SH-SY5Y (cell line): Measurements from ENCODE around the gene LRCH3.

ENCODE experiments used
- GATA2 ChIP-seq: IDR thresholded peaks from 2 replicates; pipeline ENCODE4 v1.6.1; 2011; ENCODE audit warnings: mild to moderate bottlenecking, low read depth, low read length
- GATA3 ChIP-seq: IDR thresholded peaks from 2 replicates; pipeline ENCODE4 v1.6.1; 2011; ENCODE audit warnings: low read depth, mild to moderate bottlenecking, low read length, moderate library complexity

LRCH3 gene

DNA sequence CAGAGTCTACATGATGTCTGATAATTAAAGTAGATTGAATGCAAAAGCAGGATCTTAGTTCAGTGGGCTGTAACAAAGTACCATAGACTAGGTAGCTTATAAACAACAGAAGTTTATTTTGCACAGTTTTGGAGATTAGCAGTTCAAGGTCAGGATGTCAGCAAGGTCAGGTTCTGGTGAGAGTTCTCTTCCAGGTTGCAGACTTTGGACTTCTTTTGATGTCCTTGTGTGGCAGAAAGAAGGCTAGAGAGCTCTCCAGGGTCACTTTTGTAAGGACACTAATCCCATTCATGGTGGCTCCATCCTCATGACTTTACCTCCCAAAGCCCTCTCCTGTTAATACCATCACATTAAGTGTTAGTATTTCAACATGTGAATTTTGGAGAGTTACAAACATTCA lies 29.3 kb upstream of the LRCH3 start:
- no peak for TF ChIP-seq GATA3

DNA sequence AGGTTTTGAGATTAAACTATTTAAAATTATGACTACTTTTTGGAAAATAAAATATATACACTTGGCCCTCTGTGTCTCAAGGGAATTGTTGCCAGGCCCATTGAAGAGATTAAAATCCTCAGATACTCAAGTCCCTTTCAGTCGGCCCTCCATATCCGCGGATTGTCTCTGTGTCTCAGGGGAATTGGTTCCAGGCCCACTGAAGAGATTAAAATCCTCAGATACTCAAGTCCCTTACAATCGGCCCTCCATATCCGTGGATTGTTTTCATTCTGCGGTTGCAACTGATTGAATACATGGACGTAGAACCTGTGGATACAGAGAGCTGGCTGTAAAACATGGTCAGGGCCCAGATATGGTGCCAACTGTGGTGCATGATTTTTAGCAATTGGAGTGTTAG lies 15.7 kb upstream of the LRCH3 start:
- TF ChIP-seq GATA2: no peak
- TF ChIP-seq GATA3: no peak

DNA sequence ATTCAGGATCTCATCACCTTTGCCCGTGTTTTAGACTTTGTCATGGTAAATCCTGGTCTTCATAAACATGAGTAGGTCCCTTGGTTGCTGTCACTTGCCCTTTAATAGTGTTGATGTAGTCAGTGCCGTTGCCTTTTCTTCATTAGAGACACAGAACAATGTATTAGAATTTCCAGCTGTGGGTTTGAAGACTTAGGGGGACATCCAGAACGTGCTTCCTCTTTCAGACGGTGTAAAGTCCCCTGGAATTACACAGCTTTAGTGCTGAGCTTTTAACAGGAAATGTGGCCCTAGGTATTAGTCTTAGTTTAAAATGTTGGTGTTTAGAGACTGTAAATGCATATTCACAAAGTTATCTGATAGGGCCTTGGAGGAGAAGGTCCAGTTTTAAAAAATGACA lies 8.8 kb upstream of the LRCH3 start:
- TF ChIP-seq GATA3 (no peak), GATA2 (no peak)

DNA sequence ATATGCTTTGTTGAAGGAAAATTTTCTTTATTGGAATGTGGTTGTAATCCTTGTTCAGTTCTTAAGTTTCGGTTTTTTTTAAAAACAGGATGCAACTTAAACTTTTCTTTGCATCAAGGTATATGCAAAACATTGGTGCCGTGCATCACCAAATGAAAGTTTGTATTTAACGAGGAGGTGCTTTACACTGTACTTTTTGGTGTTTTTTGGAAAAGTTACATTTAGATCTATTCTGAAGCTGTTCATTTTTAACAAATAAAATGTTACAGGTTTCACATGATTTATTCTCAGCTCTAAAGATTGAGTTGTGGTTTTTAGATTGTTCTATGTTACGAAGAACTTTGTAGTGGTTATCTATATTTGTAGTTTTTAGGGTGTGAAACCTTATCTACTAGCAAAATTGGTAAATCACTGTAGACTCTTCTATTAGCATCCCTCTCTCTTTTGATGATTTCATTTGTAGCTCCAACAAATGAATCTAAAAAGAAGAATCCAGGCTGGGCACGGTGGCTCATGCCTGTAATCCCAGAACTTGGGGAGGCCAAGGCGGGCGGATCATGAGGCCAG lies 7.0 kb upstream of the LRCH3 start:
- no peak for TF ChIP-seq GATA3
- no peak for TF ChIP-seq GATA2

DNA sequence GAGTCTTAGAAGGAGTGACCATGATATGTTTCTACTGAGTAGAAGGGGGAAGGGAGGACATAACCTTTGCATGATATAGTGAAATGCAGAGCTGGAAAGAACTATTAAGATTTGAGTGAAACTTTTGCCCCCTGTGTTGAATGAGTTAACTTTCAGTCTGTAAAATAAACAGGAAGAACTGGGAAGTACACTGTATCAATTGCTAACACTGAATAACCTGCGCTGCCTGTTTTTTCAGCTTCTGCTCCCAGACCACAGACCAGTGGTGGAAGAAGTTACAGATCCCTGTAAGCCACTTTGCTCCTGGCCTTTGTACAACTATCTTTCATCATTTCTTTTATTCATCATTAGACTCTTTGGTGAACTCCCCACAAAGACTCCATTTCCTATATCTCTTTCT lies 3.6 kb upstream of the LRCH3 start:
- no peak for TF ChIP-seq GATA2
- TF ChIP-seq GATA3: no peak

DNA sequence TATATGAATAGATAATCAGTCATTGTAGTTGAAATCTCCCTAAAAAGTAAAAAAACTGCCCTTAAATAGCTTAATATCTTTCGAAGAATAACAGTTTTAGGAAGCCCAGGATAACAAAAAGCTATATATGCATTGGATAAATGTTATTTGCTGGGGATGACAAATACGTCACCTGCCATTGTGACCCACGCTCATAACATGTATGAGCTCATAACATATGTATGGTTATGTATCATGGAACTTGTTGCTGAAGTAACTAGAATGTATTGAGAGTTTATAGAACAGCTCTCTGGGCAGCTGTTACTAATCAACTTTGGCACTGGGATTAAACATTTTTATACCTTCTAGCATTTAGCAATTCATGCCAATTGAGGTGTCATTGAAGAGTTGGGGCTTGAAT lies 1.7 kb upstream of the LRCH3 start:
- no peak for TF ChIP-seq GATA2
- no peak for TF ChIP-seq GATA3

DNA sequence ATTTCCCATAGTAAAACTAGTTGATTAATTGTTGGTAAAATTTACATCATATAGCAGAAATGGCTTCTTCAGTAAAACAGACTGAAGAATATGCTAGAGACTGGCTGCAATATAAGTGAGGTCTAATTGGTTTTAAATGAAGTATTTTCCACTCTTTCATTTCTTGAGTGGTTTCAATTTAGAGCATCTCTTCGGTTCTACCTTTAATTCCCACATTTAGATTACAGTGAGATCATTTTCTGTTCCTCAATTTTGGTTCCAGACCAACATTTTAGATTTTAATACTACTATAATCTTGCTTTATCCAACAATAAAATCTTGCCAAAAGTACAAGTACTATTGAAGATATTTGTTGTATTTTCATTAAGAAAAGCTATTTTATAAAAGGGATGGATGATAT lies 1.0 kb upstream of the LRCH3 start:
- TF ChIP-seq GATA3 (no peak), GATA2 (no peak)

DNA sequence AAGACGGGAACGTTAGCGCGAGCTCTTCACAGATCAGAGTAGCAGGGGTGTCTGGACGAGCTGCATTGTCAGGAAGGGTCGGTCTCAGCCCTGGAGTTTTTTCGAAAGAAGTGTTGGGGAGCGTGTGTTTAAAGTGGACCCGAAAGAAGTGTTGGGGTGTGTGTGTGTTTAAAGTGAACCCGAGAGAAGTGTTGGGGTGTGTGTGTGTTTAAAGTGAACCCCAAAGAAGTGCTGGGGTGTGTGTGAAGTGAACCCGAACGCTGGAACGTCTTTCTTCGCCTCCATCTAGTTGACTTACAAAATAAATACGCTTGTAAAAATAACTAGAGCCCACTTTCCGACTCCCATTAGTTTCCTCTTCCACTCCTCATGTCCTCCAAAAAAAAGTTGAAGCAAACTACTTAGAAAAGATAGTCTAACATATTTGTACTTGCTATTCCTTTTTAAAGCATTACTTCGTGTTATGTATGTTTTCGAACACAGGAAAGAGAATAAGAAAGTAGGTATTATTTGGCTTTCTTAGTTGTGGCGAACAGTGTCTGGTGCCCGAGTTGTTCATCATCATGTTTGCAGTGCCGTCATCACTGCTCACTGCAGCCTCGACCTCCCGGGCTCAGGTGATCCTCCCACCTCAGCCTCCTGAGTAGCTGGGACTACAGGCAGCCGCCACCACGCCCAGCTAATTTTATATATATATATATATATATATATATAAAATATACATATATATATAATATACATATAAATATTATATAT lies 1.0 kb downstream of the LRCH3 start:
- no peak for TF ChIP-seq GATA3
- TF ChIP-seq GATA2: no peak

DNA sequence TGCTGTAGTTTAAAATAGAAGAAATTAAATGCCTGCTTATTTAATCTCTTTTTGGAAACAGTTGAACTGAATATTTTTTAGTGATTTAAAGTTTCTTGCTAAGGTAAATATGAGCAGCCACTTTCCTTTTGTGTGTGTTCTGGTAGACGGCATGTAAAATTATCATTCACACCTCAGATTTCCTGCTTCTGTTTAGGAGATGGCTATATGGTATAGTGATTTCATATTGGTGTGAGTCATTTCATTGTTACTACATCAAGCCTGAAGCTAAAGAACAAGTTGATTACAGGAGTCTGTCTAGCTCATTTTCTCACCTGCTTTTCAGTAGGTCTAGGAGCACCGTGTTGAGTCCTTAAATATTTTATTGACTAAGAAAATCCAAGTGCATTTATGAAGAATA lies 2.2 kb downstream of the LRCH3 start:
- TF ChIP-seq GATA2 (no peak), GATA3 (no peak)

DNA sequence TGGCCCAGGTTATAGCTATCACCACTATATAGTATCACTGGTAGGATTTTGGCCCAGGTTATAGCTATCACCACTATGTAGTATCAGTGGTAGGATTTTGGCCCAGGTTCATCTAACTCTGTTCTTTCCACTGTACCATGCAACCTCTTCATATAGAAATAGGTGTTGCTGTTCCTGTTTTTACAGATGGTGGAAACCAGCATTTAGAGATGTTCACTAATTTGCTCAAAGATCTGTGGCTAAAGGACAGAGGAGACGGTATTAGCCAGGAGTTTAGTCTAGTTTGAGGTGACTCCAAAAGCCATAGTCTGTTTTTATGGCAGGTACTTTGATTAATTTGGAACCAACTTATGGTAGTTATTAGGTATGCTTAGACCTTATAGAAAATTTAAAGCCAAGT lies 3.1 kb downstream of the LRCH3 start:
- no peak for TF ChIP-seq GATA2
- TF ChIP-seq GATA3: no peak

DNA sequence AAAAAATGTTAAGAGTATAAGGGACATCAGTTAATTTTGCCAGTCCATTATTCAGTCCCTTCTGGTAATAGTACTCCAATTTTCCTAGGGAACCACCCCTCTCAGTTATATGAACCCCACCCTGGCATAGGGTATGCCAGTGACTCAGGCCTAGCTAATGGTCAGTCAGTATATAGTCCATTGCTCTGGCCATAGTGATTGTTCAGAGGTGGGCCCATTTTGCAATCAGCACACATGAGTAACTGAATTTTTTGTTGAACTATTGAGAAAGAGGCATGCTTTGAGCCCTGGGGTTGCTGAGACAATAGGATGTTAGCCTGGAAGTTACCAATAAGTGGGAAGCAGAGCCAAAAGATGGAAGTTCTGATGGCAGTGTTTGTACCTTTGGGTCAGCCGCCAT lies 4.1 kb downstream of the LRCH3 start:
- TF ChIP-seq GATA2 (no peak), GATA3 (no peak)

DNA sequence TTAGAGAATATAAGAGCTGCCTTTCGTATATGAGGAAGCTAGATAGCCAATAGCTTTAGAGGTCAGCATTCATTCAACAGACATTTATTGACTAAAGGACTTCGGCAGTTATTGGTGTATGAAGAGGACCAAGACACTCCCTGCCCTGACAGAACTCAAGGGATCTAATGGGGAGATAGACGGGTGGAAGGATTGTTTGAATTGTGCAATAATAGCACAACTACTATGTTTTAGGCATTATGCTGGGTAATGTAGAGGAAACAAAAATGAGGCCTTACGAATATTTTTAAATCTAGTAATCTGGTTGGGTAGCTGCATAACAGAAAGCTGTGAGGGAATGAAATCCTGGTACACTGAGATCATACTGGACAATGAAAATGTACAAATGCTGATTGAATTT lies 5.0 kb downstream of the LRCH3 start:
- no peak for TF ChIP-seq GATA3
- TF ChIP-seq GATA2: no peak

DNA sequence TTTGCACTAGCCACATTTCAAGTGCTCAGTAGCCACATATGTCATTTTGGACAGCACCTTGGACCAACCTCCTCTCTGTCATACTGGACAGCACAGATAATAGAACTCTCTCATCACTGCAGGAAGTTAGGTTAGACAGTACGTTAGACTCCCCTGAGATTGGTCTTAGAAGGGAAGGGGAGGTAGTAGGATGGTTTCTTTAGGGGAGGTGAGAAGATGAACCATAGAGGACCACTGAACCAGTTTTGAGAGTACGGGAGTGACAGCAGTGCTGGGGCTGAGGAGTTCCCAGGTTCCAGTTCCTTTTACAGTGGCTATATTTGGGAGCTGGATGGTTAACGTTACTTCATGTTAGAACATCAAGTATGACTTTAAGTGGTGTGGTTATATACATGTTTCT lies 7.8 kb downstream of the LRCH3 start:
- TF ChIP-seq GATA3: no peak
- TF ChIP-seq GATA2: no peak

DNA sequence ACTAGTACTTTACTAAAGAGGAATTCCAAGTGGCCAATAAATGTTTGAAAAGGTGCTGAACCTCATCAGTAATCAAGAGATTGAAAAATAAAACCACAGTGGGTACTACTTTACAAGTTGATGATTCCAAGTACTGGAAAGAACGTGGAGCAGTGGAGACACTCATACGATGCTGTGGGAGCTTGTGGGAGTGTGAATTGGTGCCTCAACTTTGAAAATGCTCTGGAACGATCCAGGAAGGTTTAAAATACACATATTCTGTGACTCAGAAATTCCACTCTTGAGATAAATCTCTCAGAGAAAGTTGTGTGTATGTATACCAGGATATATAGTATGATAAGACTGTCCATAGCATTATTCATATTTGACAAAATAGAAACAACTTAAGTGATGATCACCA lies 9.3 kb downstream of the LRCH3 start:
- TF ChIP-seq GATA3: no peak
- no peak for TF ChIP-seq GATA2

DNA sequence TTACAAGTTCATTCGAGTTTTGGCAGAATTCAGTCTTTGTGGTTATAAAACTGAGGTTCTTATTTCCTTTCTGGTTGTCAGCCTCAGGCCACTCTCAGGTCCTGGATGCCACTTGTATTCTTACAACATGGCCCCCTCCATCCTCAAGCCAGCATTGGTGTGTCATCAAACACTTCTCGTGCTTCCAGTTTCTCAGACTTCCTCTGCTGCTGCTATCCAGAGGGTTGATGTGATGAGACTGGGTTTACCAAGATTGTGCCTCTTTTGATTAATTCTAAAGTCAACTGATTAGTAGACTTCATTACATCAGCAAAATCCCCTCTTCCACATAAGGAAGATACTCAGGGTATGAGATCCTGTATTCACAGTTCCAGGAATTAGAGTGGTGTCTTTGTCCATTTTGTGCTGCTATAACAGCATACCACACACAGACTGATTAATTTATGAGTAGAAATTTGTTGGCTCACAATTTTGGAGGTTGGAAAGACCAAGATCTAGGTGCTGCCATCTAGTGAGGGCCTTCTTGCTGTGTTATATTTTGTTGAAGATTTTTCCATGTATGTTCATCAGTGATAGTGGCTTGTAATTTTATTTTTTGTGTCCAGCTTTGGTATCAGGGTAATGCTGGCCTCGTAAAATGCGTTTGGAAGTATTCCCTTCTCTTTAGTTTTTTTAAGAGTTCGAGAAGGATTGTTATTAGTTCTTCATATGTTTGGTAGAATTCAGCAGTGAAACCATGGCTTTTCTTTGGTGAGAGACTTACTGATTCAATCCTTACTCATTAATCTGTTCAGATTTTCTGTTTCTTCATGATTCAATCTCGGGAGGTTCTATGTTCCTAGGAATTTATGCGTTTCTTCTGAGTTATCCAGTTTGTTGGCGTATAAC lies 11.1 kb downstream of the LRCH3 start:
- TF ChIP-seq GATA3: no peak
- no peak for TF ChIP-seq GATA2
